BE2C (cell line): Measurements from ENCODE around the gene SYT1.

Source experiments
- DNase-seq: peaks from one replicate; pipeline ENCODE4 v3.0.0-alpha.2; 2020
- H3K27me3 ChIP-seq: fragments of 250-450 bp; sonication (Bioruptor Pico); 2 replicates; pipeline ENCODE4 v1.5.1; 2020; ENCODE audit warnings: mild to moderate bottlenecking
- H3K36me3 ChIP-seq: fragments of 250-450 bp; sonication (Bioruptor Pico); 2 replicates; pipeline ENCODE4 v1.5.1; 2020; ENCODE audit warnings: mild to moderate bottlenecking
- H3K4me1 ChIP-seq: fragments of 250-450 bp; sonication (Bioruptor Pico); 2 replicates; pipeline ENCODE4 v1.5.1; 2020
- H3K4me3 ChIP-seq: 2 replicates; pipeline ENCODE4 v1.5.1; 2011; ENCODE audit warnings: low read depth, low read length
- H3K9me3 ChIP-seq: fragments of 250-450 bp; sonication (Bioruptor Pico); 2 replicates; pipeline ENCODE4 v1.5.1; 2020
- TF ChIP-seq, protein P1 (sequence below): IDR thresholded peaks from 2 replicates; pipeline ENCODE4 v1.5.1; 2012; ENCODE audit warnings: mild to moderate bottlenecking, low read depth, low read length

Gene SYT1

DNA sequence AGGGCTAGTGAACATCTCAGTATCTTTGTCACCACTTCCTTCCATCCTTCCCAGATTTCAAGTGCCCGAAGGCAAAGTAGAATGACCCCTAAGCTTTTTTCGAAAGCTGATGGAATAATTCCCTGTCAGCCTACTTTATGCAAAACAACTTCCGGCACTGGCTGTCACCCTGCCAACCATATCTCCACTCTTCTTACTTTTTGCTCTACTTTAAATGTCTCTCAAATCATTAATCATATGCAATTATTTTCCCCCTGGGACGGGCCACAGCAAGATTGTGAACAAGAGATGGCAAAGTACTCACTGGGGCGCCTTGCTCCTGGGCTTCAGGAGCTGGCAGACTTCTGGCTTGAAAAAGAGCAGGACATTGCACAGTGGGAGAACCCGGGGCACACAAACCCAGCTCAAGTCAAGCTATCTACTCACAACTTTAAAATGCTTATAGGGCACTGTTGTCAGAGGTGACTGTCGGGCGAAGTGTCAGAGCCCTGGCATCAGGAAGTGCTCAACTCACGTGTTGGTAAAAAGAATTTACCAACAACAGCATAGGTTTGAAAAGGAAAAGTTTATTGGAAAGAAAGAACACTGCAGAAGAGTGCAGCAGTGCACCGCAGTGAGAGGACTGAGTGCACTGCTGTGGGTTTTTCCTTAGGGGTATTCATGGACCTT lies 452.7 kb downstream of the SYT1 start:
- Histone ChIP-seq H3K9me3 (no peaks in the 10 kb centered on the region), H3K27me3 (no peaks in the 10 kb centered on the region), H3K36me3 (peaks cover 63% of the 10 kb centered on the region), H3K4me1 (no peaks in the 10 kb centered on the region), H3K4me3 (no peak overlapping the region)
- peak; percentile 24 for DNase-seq
- TF ChIP-seq, protein P1, sequence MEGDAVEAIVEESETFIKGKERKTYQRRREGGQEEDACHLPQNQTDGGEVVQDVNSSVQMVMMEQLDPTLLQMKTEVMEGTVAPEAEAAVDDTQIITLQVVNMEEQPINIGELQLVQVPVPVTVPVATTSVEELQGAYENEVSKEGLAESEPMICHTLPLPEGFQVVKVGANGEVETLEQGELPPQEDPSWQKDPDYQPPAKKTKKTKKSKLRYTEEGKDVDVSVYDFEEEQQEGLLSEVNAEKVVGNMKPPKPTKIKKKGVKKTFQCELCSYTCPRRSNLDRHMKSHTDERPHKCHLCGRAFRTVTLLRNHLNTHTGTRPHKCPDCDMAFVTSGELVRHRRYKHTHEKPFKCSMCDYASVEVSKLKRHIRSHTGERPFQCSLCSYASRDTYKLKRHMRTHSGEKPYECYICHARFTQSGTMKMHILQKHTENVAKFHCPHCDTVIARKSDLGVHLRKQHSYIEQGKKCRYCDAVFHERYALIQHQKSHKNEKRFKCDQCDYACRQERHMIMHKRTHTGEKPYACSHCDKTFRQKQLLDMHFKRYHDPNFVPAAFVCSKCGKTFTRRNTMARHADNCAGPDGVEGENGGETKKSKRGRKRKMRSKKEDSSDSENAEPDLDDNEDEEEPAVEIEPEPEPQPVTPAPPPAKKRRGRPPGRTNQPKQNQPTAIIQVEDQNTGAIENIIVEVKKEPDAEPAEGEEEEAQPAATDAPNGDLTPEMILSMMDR = no peak

DNA sequence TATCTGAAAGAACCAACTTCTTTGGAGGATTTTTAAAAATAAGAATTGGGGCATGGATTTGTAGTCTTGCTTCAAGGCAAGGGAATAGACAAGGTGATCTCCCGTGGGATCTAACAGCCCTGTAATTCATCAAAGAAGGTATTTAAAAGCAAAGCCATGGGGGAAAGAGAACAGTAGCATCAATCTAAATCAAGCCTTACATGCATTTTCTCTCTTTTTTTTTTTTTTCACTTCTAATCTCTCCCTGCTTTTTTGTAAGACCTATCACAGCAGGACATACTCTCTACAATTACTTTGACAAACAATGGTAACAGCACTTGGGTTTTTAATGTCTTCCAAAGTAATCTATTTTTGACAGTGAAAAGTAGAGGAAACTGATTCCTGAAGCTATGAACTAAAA lies 458.3 kb downstream of the SYT1 start:
- H3K9me3 ChIP-seq = no peaks in the 10 kb centered on the region
- no peaks in the 10 kb centered on the region for H3K4me1 ChIP-seq
- TF ChIP-seq, protein P1 = no peak
- H3K4me3 ChIP-seq = no peak overlapping the region
- no peak for DNase-seq
- no peaks in the 10 kb centered on the region for H3K27me3 ChIP-seq
- peaks cover 68% of the 10 kb centered on the region for H3K36me3 ChIP-seq

DNA sequence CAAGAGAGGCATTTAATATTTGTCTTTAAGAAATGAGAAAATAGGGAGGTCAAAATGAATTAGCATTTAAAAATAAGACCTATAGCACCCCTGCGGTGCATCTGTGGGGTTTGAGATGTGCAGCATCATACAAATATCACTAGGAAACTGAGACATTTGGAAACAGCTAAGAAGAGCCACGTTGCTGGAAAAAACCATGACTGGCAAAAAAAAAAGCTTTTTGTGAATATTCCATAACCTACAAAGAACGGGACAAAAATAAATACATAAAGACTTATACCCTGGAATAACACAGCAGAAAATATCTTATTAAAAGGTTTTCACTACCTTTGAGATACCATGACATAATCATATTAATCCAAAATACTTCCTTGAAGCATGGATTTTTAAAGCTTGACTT lies 460.0 kb downstream of the SYT1 start:
- no peaks in the 10 kb centered on the region for H3K9me3 ChIP-seq
- H3K27me3 ChIP-seq = no peaks in the 10 kb centered on the region
- H3K36me3 ChIP-seq = peaks cover 67% of the 10 kb centered on the region
- TF ChIP-seq, protein P1 = no peak
- no peaks in the 10 kb centered on the region for H3K4me1 ChIP-seq
- DNase-seq = no peak
- H3K4me3 ChIP-seq = no peak overlapping the region

DNA sequence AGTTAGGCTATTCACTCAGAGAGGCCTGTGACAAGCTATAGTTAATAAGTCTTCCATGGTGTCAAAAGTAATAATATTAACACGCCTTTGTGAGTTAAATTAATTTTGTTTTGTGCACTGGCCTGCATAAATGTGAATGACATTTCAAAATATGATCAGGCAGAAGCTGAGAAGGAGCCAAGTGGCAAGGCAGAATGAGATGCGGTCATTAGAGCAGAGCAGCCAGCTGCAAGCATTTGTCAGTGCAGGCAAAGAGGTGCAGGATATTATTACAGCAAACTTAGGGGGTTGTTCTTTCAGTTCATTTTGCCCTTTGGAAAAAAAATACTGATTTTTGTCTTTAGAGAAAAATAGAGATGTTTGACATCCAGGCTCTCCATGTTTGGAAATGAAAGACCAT lies 461.6 kb downstream of the SYT1 start:
- H3K4me1 ChIP-seq = no peaks in the 10 kb centered on the region
- peaks cover 82% of the 10 kb centered on the region for H3K36me3 ChIP-seq
- H3K9me3 ChIP-seq = no peaks in the 10 kb centered on the region
- TF ChIP-seq, protein P1 = no peak
- no peaks in the 10 kb centered on the region for H3K27me3 ChIP-seq
- no peak overlapping the region for H3K4me3 ChIP-seq
- no peak for DNase-seq

DNA sequence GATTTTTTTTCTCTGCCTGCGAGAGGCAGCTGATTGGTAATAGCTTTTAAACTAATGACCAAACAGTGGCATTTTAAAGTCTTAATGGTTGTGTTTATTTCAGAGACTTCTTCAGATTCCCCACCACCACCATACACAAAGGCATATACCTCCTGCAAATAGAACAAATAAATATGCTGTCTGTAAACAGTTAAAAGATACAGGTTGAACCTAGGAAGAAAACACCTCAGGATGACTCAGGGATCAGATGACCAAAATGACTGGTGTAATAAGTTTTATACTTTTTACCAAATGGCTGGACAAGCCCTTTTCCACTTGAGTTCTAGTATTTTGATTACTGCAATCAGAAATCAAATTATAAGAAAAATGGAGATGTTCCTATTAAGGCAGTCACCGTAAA lies 462.1 kb downstream of the SYT1 start:
- no peak for DNase-seq
- TF ChIP-seq, protein P1 = no peak
- H3K27me3 ChIP-seq = no peaks in the 10 kb centered on the region
- H3K4me3 ChIP-seq = no peak overlapping the region
- H3K36me3 ChIP-seq = peaks cover 78% of the 10 kb centered on the region
- no peaks in the 10 kb centered on the region for H3K9me3 ChIP-seq
- no peaks in the 10 kb centered on the region for H3K4me1 ChIP-seq

DNA sequence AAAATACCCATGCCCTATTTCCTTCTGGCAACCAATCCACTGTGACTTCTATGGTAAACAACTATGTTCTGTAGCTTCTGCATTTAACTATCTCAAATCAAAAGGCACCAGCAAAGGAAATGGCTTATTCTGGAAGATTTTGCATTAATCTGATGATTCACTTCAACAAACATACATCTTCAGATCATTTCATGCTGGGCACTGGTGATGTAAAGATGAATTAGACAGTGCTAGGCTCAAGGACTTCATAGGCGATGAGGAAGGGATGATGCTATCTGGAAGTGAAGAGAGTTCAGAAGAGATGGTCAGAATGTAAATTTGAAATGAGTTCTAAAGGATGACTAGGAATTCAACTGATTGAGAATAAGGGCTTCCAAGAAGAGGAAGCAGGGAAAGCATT lies 462.9 kb downstream of the SYT1 start:
- H3K4me1 ChIP-seq = no peaks in the 10 kb centered on the region
- TF ChIP-seq, protein P1 = no peak
- no peak overlapping the region for H3K4me3 ChIP-seq
- DNase-seq = no peak
- H3K36me3 ChIP-seq = peaks cover 76% of the 10 kb centered on the region
- H3K9me3 ChIP-seq = no peaks in the 10 kb centered on the region
- no peaks in the 10 kb centered on the region for H3K27me3 ChIP-seq
